T follicular helper cell (primary cell): ENCODE measurements around the gene MAP2.

Source experiments
- DNase-seq: peaks from one replicate; pipeline ENCODE4 v3.0.0-alpha.2; 2020; ENCODE audit warnings: low read depth

MAP2 gene

GRCh38 chr2:209529579-209529978 lies 105.7 kb downstream of the MAP2 start:
- DNase-seq = no peak

DNA sequence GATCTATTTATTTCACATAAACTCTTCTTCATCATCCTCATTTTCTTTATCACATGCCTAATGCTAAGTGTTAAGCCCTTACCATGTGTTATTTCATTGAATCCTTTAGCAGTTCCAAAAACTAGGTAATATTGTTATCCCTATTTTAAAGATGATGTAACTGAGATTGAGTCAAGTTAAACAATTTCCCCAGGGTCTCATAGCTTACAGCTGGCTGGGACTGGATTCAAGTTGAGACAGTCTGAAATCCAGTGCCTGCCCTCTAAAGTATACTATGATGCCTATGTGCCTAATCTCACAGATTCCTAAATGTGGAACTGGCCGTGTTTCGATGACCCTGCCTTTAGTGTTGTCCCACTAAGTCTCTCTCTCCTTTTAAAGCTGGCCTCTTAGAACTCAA lies 108.5 kb downstream of the MAP2 start:
- DNase-seq = no peak

DNA sequence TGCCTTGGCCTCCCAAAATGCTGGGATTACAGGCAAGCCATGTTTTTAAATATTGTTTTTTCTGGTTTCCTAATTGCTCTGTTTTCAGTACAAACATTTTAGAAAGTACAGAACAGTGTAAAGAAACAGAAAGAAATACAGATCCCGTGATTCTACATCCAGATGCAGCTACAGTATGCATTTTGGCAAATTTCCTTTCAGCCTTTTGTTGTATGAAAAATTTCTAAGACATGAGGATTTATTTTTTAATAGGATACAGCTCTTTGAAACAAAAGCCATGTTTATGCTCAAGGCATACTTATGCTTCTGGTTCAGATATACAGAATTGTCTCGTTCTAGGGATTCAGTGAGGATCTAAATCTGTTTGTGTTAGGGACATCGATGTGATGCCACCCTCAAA lies 109.5 kb downstream of the MAP2 start:
- no peak for DNase-seq

- no peak for DNase-seq
These were observed 110.4 kb downstream of the MAP2 start for GRCh38 chr2:209534228-209534627.

DNA sequence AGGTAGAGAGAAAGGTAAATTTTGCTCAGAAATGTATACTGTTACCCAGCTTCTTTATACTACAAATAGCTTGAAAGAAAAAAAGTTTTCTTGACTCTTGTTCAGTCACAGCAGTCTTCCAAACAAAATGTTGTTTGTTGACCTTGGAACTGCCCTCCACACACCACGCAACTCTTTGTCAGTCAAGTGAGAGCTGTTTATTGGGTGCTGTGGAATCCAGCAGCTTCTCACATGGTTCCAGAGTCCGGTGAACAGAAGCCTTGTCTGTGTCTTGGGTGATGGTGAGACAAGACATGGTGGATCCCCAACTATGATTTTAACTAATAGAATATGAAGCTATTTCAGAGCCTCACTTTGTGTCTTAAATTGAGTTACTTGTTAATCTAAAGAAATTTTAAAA lies 112.5 kb downstream of the MAP2 start:
- DNase-seq = no peak

- no peak for DNase-seq
These were observed 123.9 kb downstream of the MAP2 start for GRCh38 chr2:209547726-209548125.

DNA sequence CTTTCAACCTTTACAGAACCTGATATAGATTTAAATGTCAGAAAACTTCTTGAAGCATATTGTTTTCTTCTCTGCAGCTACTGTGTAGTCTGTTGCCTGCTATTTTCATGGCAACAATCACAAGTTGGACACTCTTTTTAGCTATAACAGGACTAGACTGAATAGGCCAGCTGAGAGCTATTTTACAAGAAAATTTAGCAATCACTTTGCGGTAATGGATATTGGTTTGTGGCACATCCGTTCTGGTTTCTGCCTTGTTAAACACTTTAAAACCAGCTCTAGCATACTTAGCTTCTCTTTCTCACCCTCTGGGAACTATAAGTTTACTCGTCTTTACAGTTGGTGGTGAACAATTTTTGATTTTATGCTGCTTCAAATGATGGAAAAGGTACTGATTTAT lies 125.7 kb downstream of the MAP2 start:
- no peak for DNase-seq

DNA sequence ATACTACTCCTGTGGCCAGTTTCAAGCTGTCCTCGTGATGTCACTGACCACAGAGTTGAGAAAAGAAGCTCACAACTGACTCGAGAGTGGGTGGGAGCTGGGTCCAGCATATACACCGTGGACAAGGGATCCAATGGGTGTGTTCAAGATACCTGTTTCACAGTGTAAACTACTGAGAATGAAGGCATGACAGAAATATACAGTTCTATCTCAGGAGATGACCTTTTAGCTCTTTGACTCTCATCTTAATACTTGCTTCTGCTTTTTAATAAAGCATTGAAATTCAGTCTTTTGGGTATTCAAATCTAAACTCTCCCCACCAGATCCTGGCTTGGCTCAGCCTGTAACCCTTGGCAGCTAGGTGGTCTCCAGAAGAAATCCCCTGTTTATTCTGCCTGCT lies 130.1 kb downstream of the MAP2 start:
- no peak for DNase-seq

- DNase-seq = no peak
These were observed 132.6 kb downstream of the MAP2 start for GRCh38 chr2:209556354-209556961.

DNA sequence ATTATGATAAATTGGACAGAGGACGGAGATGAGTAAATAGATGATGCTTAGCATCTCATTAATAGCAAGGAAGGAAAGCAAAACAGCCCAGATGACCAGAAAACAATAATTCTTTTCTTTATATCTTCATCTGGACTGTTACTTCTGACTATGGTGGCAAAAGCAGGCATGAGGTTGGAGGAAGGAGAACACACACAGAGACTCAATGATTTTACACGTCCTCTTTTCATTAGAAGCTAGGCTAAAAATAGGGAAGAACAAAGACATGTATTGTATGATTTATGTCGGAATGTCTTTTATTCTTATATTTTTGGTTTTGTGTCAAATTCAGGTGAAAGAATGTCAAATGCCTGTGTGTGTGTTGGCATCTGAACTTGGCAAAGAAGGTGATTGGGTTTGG lies 137.1 kb downstream of the MAP2 start:
- DNase-seq = no peak

DNA sequence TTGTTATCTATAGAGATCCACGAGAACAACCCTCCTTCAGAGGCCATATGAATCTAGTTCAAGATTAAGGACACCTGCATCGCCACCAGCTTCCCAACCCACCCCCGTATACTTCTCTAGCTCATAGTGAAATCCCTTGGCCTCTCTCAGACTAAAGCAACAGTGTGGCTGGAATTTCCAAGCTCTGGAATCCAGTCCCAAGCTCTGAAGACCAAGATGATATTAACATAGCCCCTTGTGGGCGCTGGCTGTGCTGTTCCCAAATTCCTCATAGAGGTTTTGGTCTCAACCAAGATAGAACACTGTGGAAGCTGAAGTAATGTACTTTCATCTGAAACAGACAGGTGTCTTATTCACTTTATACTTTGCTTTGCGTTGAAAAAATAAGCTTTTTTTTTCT lies 139.6 kb downstream of the MAP2 start:
- no peak for DNase-seq

- no peak for DNase-seq
These were observed 141.0 kb downstream of the MAP2 start for GRCh38 chr2:209564816-209565215.

- no peak for DNase-seq
These were observed 142.2 kb downstream of the MAP2 start for GRCh38 chr2:209565896-209566582.

DNA sequence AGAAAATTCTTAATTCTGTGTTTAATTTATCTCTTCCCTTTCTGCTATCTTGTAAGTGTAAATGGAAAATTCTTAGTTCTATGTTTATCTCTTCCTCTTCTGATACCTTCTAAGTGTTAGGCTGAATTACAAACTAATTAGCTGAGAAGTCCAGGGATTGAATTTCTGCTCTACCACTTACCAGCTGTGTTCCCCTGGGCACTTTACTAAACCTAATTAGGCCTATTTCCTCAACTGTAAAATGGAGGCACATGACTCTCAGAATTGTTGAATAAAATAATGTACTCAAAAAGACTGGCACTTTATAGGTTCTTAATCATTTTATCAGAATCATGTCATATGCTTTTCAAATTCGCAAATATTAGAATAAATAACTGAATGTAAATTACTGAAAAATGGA lies 146.3 kb downstream of the MAP2 start:
- DNase-seq = no peak

DNA sequence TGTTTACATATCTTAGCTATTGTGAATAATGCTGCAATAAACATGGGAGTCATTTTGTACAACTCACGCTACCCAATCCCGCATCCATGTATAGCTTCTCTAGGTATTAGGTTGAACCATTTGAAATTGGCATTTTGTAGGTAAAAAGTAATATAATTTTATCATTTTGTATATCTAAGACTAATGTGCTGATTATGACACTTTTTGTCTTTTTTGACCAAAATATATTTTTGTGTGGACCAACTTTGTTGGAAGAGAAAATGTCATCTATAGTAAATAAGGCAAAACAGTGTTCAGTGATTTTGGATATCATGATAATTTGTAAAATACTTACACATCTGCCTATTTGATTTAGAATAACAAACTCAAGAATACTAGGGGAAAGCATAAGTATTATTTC lies 150.7 kb downstream of the MAP2 start:
- DNase-seq = no peak

- no peak for DNase-seq
These were observed 153.8 kb downstream of the MAP2 start for GRCh38 chr2:209577376-209578357.

DNA sequence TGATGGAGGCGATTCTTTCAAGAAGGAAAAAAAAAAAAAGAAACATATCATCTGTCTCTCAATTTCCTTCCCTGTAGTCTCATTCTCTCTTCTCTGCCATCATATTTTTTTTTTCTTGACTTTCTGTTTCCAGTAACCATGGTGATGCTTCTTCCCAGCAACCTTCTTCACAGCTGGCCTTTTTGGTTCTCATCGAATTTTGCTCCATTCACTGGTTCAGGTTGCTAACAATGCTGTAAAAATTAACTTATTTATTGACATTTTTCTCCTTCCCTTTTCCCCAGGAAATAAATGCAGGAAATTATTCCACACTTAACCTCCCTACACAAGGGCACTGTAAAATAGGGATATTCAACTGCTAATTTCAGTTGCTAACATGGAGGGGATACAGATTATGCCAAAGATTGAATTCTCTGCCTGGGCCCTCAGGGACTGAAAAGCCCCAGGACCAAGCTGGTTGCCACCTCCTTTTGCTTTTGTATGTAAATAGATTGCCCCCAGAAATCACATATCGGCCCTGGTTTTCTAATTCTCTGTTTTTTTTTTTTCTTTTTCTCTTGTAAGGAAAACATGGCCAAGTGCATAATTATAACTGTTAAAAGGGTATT lies 154.7 kb downstream of the MAP2 start:
- DNase-seq = no peak

- DNase-seq = no peak
These were observed 155.4 kb downstream of the MAP2 start for GRCh38 chr2:209579230-209579749.

GRCh38 chr2:209581040-209581439 lies 157.2 kb downstream of the MAP2 start:
- DNase-seq = no peak

GRCh38 chr2:209582281-209582680 lies 158.4 kb downstream of the MAP2 start:
- no peak for DNase-seq

GRCh38 chr2:209584472-209584871 lies 160.6 kb downstream of the MAP2 start:
- no peak for DNase-seq

DNA sequence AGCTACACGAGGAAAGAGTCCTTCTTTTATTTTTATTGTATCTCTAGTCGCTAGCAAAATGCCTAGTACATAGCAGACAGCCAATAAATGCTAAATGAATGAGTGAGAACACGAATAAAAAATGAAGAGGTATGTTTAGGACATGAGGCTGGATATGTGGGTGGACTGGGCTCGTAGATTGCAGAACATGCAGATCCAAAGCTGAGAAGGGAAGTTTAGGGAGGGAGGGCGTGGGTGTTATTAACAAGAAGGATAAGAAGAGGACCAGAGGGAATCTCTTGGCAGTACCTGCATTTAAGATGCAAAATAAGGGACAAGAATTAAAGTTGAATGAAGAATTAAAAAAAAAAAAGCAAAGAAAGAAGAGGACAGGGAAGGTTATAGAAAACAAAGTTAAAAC lies 161.1 kb downstream of the MAP2 start:
- DNase-seq = no peak
